ENCODE measurements around the gene SYCE3. TPM values are rescaled to one million over a fixed set of nuclear protein-coding genes. Genes with fewer than 3 reads are reported as not detected.
"Not testable (repeated sequence)": the region's sequence is repeated elsewhere in the genome, so short reads cannot be mapped to it uniquely, and the experiment has no call there.

The SYCE3 gene
- total RNA-seq, 1 experiment from 2014 or later = not detected

GRCh38 chr22:50520826-50521453 lies 41.8 kb downstream of the SYCE3 start:
- in situ Hi-C loops (cut with HindIII; ENCODE audit: low pct_unique_long_range_greater_than_20kb, low sequenced_read_pairs) = no loop called here

GRCh38 chr22:50520184-50520583 lies 42.5 kb downstream of the SYCE3 start:
- DNase-seq (ENCODE audit: low read depth, low spot score); in situ Hi-C loops (cut with HindIII; ENCODE audit: low pct_unique_long_range_greater_than_20kb, low sequenced_read_pairs): not testable (repeated sequence)

More at GRCh38 chr22:50520826-50521453, 41.8 kb downstream of the SYCE3 start:
- DNase-seq (ENCODE audit: low read depth, low spot score) = no peak

GRCh38 chr22:50519151-50519550 lies 43.6 kb downstream of the SYCE3 start:
- in situ Hi-C loops (cut with HindIII; ENCODE audit: low pct_unique_long_range_greater_than_20kb, low sequenced_read_pairs) = no loop called here
- DNase-seq (ENCODE audit: low read depth, low spot score) = no peak

GRCh38 chr22:50518606-50519005 lies 44.1 kb downstream of the SYCE3 start:
- DNase-seq (ENCODE audit: low read depth, low spot score) = no peak
- in situ Hi-C loops (cut with HindIII; ENCODE audit: low pct_unique_long_range_greater_than_20kb, low sequenced_read_pairs) = no loop called here

GRCh38 chr22:50517495-50518260 lies 45.0 kb downstream of the SYCE3 start:
- in situ Hi-C loops (cut with HindIII; ENCODE audit: low pct_unique_long_range_greater_than_20kb, low sequenced_read_pairs) = no loop called here
- DNase-seq (ENCODE audit: low read depth, low spot score) = no peak

- in situ Hi-C loops (cut with HindIII; ENCODE audit: low pct_unique_long_range_greater_than_20kb, low sequenced_read_pairs) = no loop called here
- DNase-seq (ENCODE audit: low read depth, low spot score) = no peak
These were observed 45.8 kb downstream of the SYCE3 start for GRCh38 chr22:50516891-50517290.

GRCh38 chr22:50516068-50516467 lies 46.7 kb downstream of the SYCE3 start:
- in situ Hi-C loops (cut with HindIII; ENCODE audit: low pct_unique_long_range_greater_than_20kb, low sequenced_read_pairs) = no loop called here
- no peak for DNase-seq (ENCODE audit: low read depth, low spot score)

GRCh38 chr22:50513175-50513574 lies 49.5 kb downstream of the SYCE3 start:
- in situ Hi-C loops (cut with HindIII; ENCODE audit: low pct_unique_long_range_greater_than_20kb, low sequenced_read_pairs) = no loop called here
- DNase-seq (ENCODE audit: low read depth, low spot score) = no peak

- in situ Hi-C loops (cut with HindIII; ENCODE audit: low pct_unique_long_range_greater_than_20kb, low sequenced_read_pairs) = no loop called here
- no peak for DNase-seq (ENCODE audit: low read depth, low spot score)
These were observed 53.8 kb downstream of the SYCE3 start for GRCh38 chr22:50508897-50509296.

- in situ Hi-C loops (cut with HindIII; ENCODE audit: low pct_unique_long_range_greater_than_20kb, low sequenced_read_pairs) = no loop called here
- DNase-seq (ENCODE audit: low read depth, low spot score) = peak; percentile 97
These were observed 54.5 kb downstream of the SYCE3 start, which contains the start of gene NCAPH2 for GRCh38 chr22:50507991-50508884. TSS of gene NCAPH2 (plus strand) at chr22:50508224. CDS start at chr22:50508338, 114 bp downstream.

GRCh38 chr22:50507421-50507990 lies 55.2 kb downstream of the SYCE3 start, which contains the start of gene LMF2:
TSS of gene LMF2 (minus strand) at chr22:50507702. CDS start at chr22:50507675, 27 bp downstream.
- in situ Hi-C loops (cut with HindIII; ENCODE audit: low pct_unique_long_range_greater_than_20kb, low sequenced_read_pairs) = no loop called here
- DNase-seq (ENCODE audit: low read depth, low spot score) = no peak

- in situ Hi-C loops (cut with HindIII; ENCODE audit: low pct_unique_long_range_greater_than_20kb, low sequenced_read_pairs) = no loop called here
- DNase-seq (ENCODE audit: low read depth, low spot score) = no peak
These were observed 55.9 kb downstream of the SYCE3 start for GRCh38 chr22:50506611-50507420.

- in situ Hi-C loops (cut with HindIII; ENCODE audit: low pct_unique_long_range_greater_than_20kb, low sequenced_read_pairs) = no loop called here
These were observed 56.7 kb downstream of the SYCE3 start for GRCh38 chr22:50505776-50506610.

GRCh38 chr22:50505276-50505775 lies 57.4 kb downstream of the SYCE3 start:
- DNase-seq (ENCODE audit: low read depth, low spot score) = no peak
- in situ Hi-C loops (cut with HindIII; ENCODE audit: low pct_unique_long_range_greater_than_20kb, low sequenced_read_pairs) = no loop called here

More at GRCh38 chr22:50505776-50506610, 56.7 kb downstream of the SYCE3 start:
- no peak for DNase-seq (ENCODE audit: low read depth, low spot score)

- no peak for DNase-seq (ENCODE audit: low read depth, low spot score)
- in situ Hi-C loops (cut with HindIII; ENCODE audit: low pct_unique_long_range_greater_than_20kb, low sequenced_read_pairs) = no loop called here
These were observed 58.1 kb downstream of the SYCE3 start for GRCh38 chr22:50504369-50505211.

All from SK-MEL-5 (cell line).